Fibroblast of lung (primary cell): ENCODE data around the gene USP24. TPM values are rescaled to one million over a fixed set of nuclear protein-coding genes. Genes with fewer than 3 reads are reported as not detected.

Experiments used
- DNase-seq, 2 donors: peaks; one replicate each; pipeline versions ENCODE4 v3.0.0 to v3.0.0-alpha.2; 2010; ENCODE audit warnings: low read depth in 2 of 2
- H2AFZ ChIP-seq: 2 replicates; pipeline ENCODE4 v1.5.1; 2012; ENCODE audit warnings: low read length, control low read depth, inconsistent platforms
- H3K27ac ChIP-seq: 2 replicates; pipeline ENCODE4 v1.5.1; 2011; ENCODE audit warnings: low read length, control low read depth; ENCODE audit not compliant: insufficient read depth
- H3K27me3 ChIP-seq: 2 replicates; pipeline ENCODE4 v1.5.1; 2011; ENCODE audit warnings: mild to moderate bottlenecking, low read length; ENCODE audit not compliant: control insufficient read depth, insufficient read depth
- H3K36me3 ChIP-seq: 2 replicates; pipeline ENCODE4 v1.5.1; 2011; ENCODE audit warnings: low read length; ENCODE audit not compliant: control insufficient read depth, insufficient read depth
- H3K4me1 ChIP-seq: 2 replicates; pipeline ENCODE4 v1.5.1; 2011; ENCODE audit warnings: low read length; ENCODE audit not compliant: control insufficient read depth, insufficient read depth; ENCODE audit errors: extremely low read depth
- H3K4me2 ChIP-seq: 2 replicates; pipeline ENCODE4 v1.5.1; 2011; ENCODE audit warnings: low read length, control low read depth; ENCODE audit not compliant: insufficient read depth; ENCODE audit errors: extremely low read depth
- H3K4me3 ChIP-seq, 4 experiments: fragments of 200-600 bp in 1 of 4; sonication (generic) in 1 of 4; replicated peaks in 1 of 4; 2 replicates each; pipeline ENCODE4 v1.5.1; 2011 to 2016; ENCODE audit warnings: low read length in 4 of 4, low read depth in 3 of 4, mild to moderate bottlenecking in 3 of 4, control low read depth in 2 of 4, inconsistent platforms in 1 of 4, mixed read lengths in 1 of 4; ENCODE audit not compliant: insufficient read depth in 1 of 4; ENCODE audit errors: control extremely low read depth in 1 of 4
- H3K79me2 ChIP-seq: 2 replicates; pipeline ENCODE4 v1.5.1; 2012; ENCODE audit warnings: mild to moderate bottlenecking, low read length, inconsistent platforms; ENCODE audit not compliant: control insufficient read depth, insufficient read depth
- H3K9ac ChIP-seq: 2 replicates; pipeline ENCODE4 v1.5.1; 2011; ENCODE audit warnings: mild to moderate bottlenecking, low read length, control low read depth; ENCODE audit not compliant: insufficient read depth
- H3K9me3 ChIP-seq: 2 replicates; pipeline ENCODE4 v1.5.1; 2012; ENCODE audit warnings: low read depth, low read length; ENCODE audit not compliant: control insufficient read depth, insufficient read depth
- H4K20me1 ChIP-seq: 2 replicates; pipeline ENCODE4 v1.5.1; 2011; ENCODE audit warnings: low read length; ENCODE audit not compliant: control insufficient read depth, insufficient read depth; ENCODE audit errors: extremely low read depth
- CTCF ChIP-seq, 2 donors: IDR thresholded peaks in 1 of 2; conservative IDR thresholded peaks in 1 of 2; 1 replicate in 1 of 2; 2 replicates in 1 of 2; pipeline ENCODE4 v1.5.1; 2011 to 2012; ENCODE audit warnings: low read length in 2 of 2, control low read depth in 1 of 2, inconsistent platforms in 1 of 2, low read depth in 1 of 2, mild to moderate bottlenecking in 1 of 2
- EZH2 ChIP-seq: IDR thresholded peaks from 2 replicates; pipeline ENCODE4 v1.5.1; 2012; ENCODE audit warnings: low read length, control low read depth, mild to moderate bottlenecking; ENCODE audit errors: missing control alignments
- polyA plus RNA-seq, 2 donors: library from polyadenylated mRNA; depleted of rRNA in 1 of 2; stranded (reverse) in 1 of 2; unstranded in 1 of 2; fragments of >200 nt; gene quantifications; 2 replicates each; pipeline ENCODE4 v1.2.1, GENCODE V29; 2011 to 2012; ENCODE audit warnings: missing spikeins in 1 of 2
- total RNA-seq: library from RNA; depleted of rRNA; stranded (reverse); fragments of >200 nt; gene quantifications from 2 replicates; pipeline ENCODE4 v1.2.1, GENCODE V29; 2014

The USP24 gene
- total and polyA plus RNA-seq, 2 donors (not counting 1 experiment from before 2014, with no cell fraction given) = 16.4 to 63.9 TPM

- H3K36me3 ChIP-seq = no peaks in the 10 kb centered on the region
- peaks cover 3% of the 10 kb centered on the region for H3K27me3 ChIP-seq
- no peak overlapping the region for H3K27ac ChIP-seq
- no peak for TF ChIP-seq CTCF (conservative IDR thresholded peaks at IDR 0.05 in 1 of 2, IDR thresholded peaks at IDR 0.05 in 1 of 2; ENCODE audit: low read depth in 1 of 2, low read length in 2 of 2)
- no peak for TF ChIP-seq EZH2
- no peaks in the 10 kb centered on the region for H4K20me1 ChIP-seq
- no peaks in the 10 kb centered on the region for H3K9me3 ChIP-seq
- no peaks in the 10 kb centered on the region for H3K79me2 ChIP-seq
- no peak overlapping the region for H2AFZ ChIP-seq
- H3K4me1 ChIP-seq = no peaks in the 10 kb centered on the region
- DNase-seq = no peak
- no peak overlapping the region for H3K9ac ChIP-seq
- H3K4me2 ChIP-seq = no peak overlapping the region
- no peak overlapping the region for H3K4me3 ChIP-seq
Observed at GRCh38 chr1:55047611-55048010, 167.6 kb downstream of the USP24 start.

GRCh38 chr1:55046871-55047270, 168.3 kb downstream of the USP24 start:
- H3K9me3 ChIP-seq = no peaks in the 10 kb centered on the region
- H3K4me2 ChIP-seq = no peak overlapping the region
- no peaks in the 10 kb centered on the region for H3K4me1 ChIP-seq
- H4K20me1 ChIP-seq = no peaks in the 10 kb centered on the region
- no peaks in the 10 kb centered on the region for H3K79me2 ChIP-seq
- no peak overlapping the region for H3K27ac ChIP-seq
- no peak for DNase-seq
- no peak for TF ChIP-seq CTCF (conservative IDR thresholded peaks at IDR 0.05 in 1 of 2, IDR thresholded peaks at IDR 0.05 in 1 of 2; ENCODE audit: low read depth in 1 of 2, low read length in 2 of 2)
- TF ChIP-seq EZH2 = no peak
- no peak overlapping the region for H3K9ac ChIP-seq
- peaks cover 4% of the 10 kb centered on the region for H3K27me3 ChIP-seq
- no peaks in the 10 kb centered on the region for H3K36me3 ChIP-seq
- no peak overlapping the region for H2AFZ ChIP-seq
- no peak overlapping the region for H3K4me3 ChIP-seq

GRCh38 chr1:55045430-55045829, 169.7 kb downstream of the USP24 start:
- Histone ChIP-seq H3K79me2 (no peaks in the 10 kb centered on the region), H3K27me3 (peaks cover 18% of the 10 kb centered on the region)
- DNase-seq = no peak

More at GRCh38 chr1:55045430-55045829, 169.7 kb downstream of the USP24 start:
- Histone ChIP-seq H3K4me3 (no peak overlapping the region), H3K4me1 (no peaks in the 10 kb centered on the region), H4K20me1 (no peaks in the 10 kb centered on the region), H3K9me3 (no peaks in the 10 kb centered on the region), H3K27ac (no peak overlapping the region), H3K9ac (no peak overlapping the region), H3K36me3 (no peaks in the 10 kb centered on the region), H2AFZ (no peak overlapping the region), H3K4me2 (no peak overlapping the region)
- TF ChIP-seq CTCF (conservative IDR thresholded peaks at IDR 0.05 in 1 of 2, IDR thresholded peaks at IDR 0.05 in 1 of 2; ENCODE audit: low read depth in 1 of 2, low read length in 2 of 2) = no peak
- no peak for TF ChIP-seq EZH2
